IPS DF 4.7 (cell line): Measurements from ENCODE around the gene SLC12A9.

ENCODE experiments used
- DNase-seq: peaks from one replicate; pipeline ENCODE4 v3.0.0-alpha.2; 2013; ENCODE audit warnings: low spot score; ENCODE audit errors: extremely low read depth

Gene SLC12A9

DNA sequence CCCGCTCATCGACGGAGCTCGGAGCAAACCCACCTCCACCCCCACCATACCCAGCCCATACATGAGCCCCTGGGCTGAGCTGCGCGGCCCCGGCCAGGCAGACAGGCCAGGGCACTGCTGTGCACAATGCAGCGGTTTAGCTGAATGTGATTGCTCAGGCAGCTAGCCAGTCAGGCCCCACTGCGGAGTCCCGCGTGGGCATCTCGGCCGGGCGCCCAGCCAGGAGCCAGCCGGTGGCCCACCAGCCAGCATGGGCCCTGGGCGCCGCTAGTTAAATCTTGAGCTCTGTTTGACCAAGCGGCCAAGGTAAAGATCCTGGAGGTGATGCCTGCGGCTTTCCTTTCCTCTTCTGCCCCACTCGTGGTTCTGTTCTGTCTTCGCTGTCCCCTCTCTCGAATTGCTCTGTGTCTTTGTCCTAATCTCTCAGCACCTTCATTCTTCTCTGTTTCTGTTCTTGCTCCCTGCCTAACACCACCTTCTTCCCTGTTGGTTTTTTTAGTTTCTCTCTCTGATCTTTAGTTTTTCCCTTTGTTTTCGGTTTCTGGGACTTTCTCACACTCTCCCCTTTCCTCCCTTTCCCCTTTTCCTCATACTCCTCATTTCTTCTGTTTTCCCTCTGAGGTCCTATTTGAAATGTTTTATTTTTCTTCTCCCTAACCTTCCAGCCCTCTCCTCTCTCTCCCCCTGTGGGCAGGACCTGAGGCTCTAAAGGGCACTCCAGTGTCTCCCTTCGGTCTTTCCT is 30.4 kb downstream of the SLC12A9 start:
- DNase-seq = no peak

DNA sequence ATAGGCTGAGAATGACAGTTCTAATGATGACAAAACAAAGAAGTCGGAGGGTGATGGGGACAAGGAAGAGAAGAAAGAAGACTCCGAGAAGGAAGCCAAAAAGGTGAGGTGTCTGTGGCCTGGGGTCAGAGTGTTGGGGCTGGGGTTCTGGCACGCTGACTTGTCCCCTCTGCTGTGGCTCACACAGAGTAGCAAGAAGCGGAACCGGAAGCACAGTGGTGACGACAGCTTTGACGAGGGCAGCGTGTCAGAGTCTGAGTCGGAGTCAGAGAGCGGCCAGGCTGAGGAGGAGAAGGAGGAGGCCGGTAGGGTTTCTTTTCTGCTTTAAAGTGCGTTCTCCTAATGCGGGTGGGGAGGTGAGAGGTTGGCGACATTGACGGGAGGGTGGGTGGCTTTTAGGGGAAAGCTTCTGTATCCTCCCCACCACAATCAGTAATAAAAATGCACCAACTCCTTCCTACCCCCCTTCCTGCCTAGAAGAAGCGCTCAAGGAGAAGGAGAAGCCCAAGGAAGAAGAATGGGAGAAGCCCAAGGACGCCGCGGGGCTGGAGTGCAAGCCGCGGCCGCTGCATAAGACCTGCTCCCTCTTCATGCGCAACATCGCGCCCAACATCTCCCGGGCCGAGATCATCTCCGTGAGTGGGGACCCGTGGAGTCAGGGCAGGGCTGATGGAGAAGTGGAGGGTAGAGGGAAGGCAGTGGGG is 32.4 kb downstream of the SLC12A9 start:
- no peak for DNase-seq

DNA sequence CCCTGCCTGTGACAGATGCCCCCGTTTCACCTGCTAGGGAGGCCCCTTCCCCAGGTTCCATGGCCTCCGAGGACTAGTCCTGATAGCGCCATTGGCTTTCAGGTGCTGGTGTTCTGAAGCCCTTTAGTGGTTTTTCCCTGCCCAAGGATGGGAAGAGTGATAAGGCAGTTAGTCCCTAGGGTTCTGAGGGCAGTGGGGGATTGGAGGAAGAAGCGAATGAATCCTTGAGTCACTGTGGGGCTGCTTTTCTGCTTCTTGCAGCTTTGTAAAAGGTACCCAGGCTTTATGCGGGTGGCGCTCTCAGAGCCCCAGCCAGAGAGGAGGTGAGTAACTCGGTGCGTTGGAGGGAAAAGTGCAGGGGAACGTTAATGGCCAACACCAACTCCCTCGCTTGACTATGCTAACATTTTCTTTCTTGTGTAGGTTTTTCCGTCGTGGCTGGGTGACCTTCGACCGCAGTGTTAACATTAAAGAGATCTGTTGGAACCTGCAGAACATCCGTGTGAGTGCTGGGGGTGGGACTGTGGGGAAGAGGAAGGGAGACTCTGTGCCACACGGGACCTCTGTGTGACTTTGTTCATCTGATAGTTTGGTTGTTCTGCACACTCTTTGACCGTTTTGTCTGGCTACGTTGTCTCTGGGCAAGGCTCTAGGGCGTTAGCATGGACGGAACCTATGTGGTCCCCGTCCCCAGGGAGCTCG is 33.1 kb downstream of the SLC12A9 start:
- DNase-seq = no peak

DNA sequence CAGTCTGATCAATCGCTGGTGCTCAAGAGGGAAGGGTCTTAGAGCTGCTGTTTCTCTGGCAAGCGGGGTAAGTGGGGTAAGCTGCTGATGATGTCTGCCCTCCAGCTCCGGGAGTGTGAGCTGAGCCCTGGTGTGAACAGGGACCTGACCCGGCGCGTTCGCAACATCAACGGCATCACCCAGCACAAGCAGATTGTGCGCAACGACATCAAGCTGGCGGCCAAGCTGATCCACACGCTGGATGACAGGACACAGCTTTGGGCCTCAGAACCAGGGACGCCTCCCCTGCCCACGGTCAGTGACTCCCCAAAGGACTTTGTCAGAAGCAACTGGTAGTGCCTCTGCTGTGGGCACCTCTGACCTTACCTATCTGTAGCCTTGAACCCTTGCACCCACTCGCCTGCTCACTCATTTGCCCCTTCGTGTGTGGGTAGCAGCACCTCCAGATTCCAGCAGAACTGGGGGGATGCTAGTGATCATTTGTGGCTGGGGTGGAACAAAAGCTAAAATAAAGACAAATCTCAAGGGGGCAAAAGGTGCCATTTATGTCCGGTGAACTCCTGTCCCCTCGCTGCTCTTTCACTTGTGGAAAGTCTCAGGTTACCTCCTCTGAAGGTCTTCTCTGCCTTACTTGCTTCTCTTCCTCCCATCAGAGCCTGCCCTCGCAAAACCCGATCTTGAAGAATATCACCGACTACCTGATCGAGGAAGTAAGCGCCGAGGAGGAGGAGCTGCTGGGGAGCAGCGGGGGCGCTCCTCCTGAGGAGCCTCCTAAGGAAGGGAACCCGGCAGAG is 33.8 kb downstream of the SLC12A9 start:
- no peak for DNase-seq

DNA sequence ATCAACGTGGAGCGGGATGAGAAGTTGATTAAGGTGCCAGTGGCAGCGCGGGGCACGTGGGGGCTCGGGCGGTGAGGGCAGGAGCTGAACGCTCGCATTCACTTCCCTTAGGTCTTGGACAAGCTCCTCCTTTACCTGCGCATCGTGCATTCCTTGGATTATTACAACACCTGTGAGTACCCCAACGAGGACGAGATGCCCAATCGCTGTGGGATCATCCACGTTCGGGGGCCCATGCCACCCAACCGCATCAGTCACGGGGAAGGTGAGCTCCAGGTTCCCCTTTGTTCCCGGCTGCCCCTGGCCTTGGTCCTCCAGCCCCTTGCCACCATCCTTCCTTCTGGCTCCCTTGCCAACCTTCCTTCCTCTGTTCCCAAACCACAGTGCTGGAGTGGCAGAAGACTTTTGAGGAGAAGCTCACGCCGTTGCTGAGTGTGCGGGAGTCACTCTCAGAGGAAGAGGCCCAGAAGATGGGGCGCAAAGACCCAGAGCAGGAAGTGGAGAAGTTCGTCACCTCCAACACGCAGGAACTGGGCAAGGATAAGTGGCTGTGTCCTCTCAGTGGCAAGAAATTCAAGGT is 34.5 kb downstream of the SLC12A9 start:
- no peak for DNase-seq

DNA sequence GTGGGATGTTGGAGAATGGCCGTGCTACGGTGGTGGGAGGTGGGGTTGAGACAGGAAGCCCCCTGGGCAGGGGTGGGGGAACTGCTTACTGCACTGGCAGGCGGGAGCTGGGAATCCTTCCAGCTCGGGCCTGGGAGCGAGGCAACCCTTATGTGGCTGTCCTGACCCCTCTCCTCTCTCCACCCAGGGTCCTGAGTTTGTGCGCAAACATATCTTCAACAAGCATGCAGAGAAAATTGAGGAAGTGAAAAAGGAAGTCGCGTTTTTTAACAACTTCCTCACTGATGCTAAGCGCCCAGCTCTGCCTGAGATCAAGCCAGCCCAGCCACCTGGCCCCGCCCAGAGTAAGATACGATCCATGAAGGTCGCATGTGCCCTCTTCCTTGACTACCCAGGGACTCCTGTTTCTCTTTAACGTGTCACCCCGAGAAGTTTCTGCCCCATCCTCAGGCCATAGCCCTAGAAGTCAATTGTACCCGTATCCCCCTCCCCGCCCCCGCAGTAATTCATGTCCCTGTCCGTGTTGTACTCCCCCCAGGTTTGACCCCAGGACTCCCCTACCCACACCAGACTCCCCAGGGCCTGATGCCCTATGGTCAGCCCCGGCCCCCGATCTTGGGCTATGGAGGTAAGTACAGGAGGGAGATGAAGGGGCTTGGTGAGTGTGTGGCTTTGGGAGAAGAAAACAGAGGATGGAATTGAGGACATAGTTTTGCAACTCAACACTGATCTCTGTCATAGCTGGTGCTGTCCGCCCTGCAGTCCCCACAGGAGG is 35.2 kb downstream of the SLC12A9 start:
- DNase-seq = no peak

DNA sequence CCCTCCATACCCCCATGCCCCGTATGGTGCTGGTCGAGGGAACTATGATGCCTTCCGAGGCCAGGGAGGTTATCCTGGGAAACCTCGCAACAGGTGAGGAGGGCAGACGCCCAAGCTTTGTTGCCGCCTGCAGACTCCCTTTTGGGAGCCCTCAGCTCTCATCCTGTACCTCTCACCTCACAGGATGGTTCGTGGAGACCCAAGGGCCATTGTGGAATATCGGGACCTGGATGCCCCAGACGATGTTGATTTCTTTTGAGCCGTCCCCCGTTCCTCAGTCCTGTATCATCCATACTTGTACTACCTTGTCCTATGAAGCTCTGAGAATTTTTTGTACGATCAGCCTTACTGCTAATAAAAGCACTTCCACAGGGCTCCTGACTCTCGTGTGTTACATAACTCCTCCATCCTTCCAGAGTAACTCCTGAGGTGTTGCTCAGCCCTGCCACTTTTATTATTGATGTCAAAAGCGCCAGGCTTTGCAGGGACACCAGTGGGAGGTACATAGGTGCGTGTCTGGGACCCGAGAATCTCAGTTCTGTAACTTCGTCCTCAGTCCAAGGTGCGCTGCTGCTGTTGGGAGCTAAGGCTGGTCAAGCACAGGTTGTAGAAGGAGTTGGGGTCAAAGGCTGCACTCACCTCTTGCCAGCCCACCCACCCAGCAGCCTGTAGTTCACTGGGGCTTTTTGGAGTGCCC is 35.9 kb downstream of the SLC12A9 start:
- no peak for DNase-seq

DNA sequence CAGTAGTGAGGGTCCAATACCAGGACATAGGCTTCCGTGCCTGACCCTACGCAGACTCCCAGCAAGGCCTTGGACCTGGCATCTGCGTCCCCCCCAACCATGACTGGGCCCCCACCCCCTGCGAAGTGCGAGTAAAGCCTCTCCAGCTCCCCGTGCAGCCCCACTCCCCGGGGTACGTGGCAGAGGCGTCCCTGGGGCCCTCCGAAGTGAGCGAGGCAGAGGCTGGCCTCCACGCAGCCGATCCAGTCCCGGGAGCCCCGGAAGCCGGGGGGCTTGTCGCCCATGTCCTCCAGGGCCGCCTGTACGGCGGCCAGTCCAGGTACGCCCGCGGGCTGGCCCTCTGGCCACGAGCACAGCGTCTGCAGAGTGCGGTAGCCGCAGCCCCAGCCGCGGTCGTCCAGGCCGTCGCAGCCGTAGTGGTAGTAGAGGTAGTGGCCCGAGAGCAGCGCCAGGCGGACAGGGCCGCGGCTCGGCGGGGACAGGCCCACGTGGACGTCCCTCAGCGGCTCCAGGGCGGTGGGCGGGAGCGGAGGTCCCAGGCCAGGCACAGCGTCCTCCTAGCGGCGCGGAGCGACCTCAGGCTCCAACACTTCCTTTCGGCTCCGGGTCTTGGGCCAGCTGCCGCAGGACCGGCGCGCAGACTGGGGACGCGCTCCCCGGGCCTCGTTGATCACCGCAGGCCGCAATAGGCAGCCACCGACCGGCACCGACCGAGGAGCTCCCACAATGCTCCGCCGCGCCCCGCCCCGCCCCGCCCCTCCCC is 36.7 kb downstream of the SLC12A9 start, which contains the start of gene UFSP1:
TSS of gene UFSP1 (minus strand) at position 728 of the 763 bp plus-strand sequence. CDS start at position 284, 444 bp downstream.
- no peak for DNase-seq

DNA sequence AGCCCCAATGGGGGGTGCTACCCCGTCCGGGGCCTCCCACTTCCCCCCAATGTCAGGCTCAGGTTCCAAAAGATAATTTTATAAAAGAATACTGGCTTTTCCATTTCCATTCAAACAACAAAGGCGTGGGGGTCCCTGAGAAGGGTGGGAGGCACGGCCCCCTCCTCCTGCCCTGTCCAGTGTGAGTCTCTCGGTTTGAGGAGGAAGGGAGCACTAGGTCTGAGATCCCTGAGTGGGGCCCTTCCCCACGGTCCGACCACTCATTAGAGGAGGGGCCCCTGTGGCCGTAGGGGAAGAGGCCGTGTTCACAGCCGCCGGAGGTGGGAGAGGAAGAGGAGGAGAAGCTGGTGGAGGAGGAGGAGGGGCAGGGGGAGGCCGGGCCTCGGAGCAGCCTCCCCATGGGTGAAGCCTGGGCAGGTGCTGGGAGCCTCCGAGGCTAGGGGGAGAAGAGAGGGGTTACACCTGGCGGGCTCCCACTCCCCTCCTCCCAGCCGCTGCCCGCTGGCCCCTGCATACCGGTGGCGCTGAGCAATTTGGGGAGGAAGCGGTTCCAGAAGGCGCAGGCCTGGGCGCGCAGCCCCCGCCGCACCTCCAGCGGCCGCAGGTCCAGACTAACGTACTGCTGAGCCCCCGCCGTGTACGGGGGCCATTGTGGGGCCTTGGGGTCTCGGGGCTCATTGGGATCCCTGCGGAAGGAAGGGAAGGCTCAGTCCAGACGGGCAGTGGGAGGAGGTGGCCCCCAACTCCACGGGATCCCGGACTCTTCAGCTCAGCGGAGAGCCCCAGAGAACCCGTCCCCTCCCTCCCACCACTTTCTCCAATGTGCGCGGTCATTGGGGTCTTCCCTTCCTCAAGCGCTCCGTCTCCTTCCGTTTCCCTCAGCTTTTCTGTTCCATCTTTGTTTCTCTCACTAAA is 38.4 kb downstream of the SLC12A9 start:
- DNase-seq = no peak

DNA sequence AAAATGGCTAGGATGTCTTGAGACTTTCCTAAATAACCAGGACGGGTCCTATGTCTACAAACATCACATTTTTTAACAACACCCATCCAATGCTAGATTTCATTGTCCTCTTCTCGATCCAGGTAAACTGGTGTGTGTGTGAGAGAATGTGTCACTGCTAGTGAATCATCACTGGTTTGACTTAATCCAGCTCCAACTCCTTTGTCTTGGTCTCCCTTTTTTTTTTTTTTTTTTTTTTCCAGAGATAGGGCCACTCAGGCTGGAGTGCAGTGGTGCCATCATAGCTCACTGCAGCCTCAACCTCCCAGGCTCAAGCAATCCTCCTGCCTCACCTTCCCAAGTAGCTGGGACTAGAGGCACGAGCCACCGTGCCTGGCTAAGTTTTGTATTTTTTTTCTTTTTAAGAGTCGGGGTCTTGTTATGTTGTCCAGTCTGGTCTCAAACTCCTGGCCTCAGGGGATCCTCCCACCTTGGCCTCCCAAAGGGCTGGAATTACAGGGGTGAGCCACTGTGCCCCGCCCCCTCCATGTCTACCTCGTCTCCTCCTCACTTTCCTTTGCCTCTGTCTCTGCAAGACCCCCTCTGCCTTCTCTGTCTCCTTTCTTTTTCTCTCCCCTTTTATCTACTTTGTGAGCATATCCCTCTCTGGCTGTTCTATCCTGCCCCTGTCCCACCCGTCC is 39.2 kb downstream of the SLC12A9 start:
- DNase-seq = no peak

DNA sequence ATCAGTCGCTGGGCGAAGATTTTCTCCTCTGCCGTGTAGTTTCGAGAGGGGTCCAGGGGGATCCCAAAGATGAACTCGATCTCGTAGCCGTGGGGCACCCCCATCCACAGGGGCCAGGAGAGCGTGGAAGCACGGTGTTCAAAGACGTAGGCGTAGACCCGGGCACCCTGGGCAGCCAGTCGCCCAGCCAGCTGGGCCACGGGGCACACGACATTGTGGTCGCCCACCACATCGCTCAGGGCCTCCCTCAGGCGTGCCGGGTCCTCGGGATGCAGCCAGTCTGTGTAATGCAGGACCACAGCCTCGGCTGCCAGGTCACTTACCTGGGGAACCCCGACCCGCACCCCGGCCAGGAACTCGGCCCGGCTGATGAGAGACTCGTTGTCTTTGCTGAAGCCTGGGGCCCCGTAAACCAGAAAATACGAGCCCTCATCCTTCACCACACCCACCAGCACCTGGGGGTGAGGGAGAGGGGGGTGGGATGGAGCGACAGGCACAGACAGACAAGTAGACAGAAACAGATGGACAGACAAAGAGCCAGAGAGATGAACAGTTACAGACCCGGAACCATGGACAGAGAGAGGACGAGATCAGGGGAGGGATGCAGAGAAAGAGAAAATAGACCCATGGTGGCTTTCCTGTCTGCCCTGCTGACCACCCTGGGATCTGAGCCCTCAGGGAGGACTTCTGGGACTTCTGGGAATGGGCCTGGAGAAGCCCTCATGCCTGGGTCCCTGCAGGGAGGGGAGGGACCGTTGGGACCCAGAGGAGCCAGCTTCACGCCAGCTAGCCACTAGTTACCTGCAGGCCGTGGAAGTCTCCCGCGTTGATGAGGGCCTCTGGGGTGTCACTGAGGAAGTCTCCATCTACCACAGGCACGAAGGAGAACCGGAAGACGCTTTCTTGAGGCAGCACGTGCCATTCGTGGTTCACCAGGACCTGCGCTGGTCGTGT is 40.1 kb downstream of the SLC12A9 start:
- no peak for DNase-seq

DNA sequence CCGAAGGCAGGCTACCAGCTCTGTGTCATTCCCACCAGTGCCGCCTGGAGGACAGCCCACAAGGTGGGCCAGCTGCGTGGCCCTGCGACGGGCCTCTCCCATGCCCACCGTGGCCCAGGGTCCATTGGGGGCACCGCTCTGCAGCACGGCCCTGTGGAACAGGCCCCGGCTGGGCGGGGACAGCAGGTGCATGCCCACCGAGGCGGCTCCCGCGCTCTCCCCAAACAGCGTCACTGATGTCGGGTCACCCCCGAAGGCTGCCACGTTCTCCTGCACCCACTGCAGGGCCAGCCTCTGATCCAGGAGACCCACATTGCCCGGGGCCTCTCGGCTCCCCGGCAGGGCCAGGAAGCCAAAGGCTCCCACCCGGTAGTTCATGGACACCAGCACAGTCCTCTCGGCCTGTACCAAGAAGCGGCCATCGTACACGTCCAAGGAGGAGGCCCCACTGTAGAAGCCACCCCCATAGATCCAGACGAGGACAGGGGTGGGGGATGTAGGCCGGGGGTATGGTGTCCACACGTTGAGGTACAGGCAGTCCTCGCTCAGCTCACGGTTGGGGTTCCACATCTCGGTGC is 40.9 kb downstream of the SLC12A9 start:
- DNase-seq = no peak

DNA sequence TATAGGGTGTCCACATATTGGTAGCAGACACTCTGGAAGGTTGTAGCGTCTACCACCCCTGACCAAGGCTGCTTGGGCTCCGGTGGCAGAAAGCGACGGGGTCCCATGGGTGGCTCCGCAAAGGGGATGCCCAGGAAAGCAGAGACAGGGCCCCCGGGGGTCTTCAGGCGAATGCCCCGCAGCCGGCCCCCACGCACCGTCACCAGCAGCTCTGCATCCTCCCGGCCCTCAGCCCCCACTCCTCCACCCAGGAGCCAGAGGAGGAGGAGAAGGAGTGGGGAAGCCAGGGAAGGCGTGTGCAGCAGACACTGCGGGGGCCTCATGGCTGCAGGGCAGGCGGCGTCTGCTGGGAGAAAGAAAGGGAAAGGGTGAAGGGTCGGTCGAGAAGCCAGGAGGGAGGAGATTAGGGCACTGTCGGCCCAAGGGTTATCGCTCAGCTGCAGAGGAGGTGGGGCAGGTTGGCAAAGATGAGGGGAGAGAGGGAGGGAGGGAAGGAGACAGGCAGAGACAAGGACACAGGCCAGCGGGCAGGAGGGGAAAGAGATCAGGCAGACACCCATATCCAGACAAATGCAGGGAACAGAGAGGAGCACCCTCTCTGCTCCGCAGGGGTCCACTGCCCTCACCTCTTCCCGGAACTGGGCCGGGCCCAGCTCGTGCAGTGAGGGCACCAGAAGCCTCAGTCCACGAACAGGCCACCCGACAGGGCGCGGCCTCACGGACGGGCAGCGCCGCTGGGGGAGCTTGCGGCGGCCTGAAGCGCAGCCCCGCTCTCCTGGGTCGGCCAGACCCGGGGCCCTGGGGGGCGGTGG is 41.6 kb downstream of the SLC12A9 start:
- DNase-seq = no peak

DNA sequence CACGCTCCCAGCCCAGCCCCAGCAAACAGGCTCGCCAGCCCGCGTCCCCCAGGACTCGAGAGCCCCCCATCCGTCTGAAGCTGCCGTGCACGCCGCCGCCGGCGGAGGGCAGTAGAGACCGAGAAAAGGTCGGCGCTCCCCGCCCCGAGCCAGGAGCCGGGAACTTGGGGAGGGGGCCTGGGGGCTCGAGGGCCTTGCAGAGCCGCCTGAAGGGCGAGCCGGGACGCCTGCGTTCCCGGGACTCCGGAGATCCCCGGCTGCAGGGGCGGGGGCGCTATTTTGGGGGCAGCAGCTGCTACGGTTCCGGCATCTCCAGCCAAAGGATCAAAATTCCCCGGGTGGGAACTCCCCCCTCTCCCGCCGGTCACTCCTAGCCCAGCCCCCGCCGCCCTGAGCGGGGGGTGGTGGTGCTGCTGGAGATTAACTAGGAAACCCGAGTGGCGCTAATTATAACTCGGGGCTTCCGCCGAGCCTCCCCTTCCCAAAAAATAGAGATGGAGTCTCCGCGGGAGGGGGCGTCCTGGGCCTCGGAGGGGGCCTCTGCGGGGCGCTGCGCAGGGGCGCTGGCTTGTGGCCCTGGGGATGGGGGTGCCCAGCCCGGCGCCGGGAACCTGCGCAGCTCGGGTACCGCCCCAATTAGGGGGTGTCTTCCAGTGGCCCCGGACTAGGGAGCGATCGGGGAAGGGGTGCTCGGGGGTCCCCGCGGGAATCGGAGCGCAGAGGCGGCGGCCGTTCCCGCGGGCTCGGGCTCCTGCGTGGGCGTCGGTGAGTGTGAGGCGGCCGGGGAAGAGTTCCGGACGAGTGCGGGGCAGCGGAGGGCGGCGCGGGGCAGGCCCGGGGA is 42.6 kb downstream of the SLC12A9 start:
- DNase-seq = no peak
